Measurements from ENCODE around the gene CDS2.
A peak's percentile ranks its signal among the peaks of the same experiment; 100 is the strongest.

Gene CDS2

GRCh38 chr20:5126512-5127203, at the start of gene CDS2:
Gene CDS2 (plus strand): TSS chr20:5127008. CDS start chr20:5127093, 85 bp downstream.
- Histone ChIP-seq H3K4me3 (ENCODE audit: low read length) (peak within 1 kb of the TSS; percentile 88), H3K36me3 (ENCODE audit: control insufficient read depth, insufficient read depth, low read length) (no peaks in the 10 kb centered on the region), H3K9ac (ENCODE audit: low read length) (peak within 1 kb of the TSS; percentile 86), H3K27me3 (ENCODE audit: control insufficient read depth, insufficient read depth, low read length) (no peaks in the 10 kb centered on the region), H3K9me3 (ENCODE audit: control insufficient read depth, low read length) (no peaks in the 10 kb centered on the region), H3K4me1 (ENCODE audit: control insufficient read depth, insufficient read depth, low read length) (peaks cover 4% of the 10 kb centered on the region)

DNA sequence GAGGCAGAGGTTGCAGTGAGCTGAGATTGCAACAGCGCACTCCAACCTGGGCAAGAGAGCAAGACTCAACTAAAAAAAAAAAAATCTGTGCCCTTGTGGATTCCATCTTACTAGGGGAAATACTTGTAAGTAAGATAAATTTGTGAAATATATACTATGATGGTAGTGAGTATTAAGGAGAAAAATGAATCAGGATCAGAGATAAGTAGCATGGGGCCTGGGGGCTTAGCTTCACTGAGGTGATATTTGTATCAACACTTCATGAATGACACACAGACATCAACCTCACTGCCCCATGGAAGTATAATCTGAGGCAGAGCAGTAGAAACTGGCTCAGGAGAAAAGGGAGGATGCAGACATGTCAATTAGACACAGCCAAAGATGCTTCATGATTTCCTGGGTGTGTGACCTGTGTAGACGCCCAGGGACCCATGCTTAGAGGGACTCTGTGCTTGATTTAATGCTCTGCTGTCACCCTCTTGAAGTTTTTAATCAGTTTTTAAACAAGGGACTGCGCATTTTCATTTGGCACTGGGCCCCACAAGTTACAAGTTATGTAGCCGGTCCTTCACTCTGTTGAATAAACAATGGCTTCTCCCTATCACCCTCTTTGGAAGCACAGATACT, 48.9 kb upstream of the CDS2 start:
- peak overlapping the region; percentile 64 for H3K9ac ChIP-seq (ENCODE audit: low read length)
- H3K27me3 ChIP-seq (ENCODE audit: control insufficient read depth, insufficient read depth, low read length) = no peaks in the 10 kb centered on the region
- H3K9me3 ChIP-seq (ENCODE audit: control insufficient read depth, low read length) = no peaks in the 10 kb centered on the region
- peak overlapping the region; percentile 12 for H3K4me3 ChIP-seq (ENCODE audit: low read length)
- H3K36me3 ChIP-seq (ENCODE audit: control insufficient read depth, insufficient read depth, low read length) = no peaks in the 10 kb centered on the region
- H3K4me1 ChIP-seq (ENCODE audit: control insufficient read depth, insufficient read depth, low read length) = peaks cover 19% of the 10 kb centered on the region

- no peaks in the 10 kb centered on the region for H3K9me3 ChIP-seq (ENCODE audit: control insufficient read depth, low read length)
- peaks cover 13% of the 10 kb centered on the region for H3K4me1 ChIP-seq (ENCODE audit: control insufficient read depth, insufficient read depth, low read length)
- H3K9ac ChIP-seq (ENCODE audit: low read length) = peak overlapping the region; percentile 64
- no peaks in the 10 kb centered on the region for H3K36me3 ChIP-seq (ENCODE audit: control insufficient read depth, insufficient read depth, low read length)
- no peaks in the 10 kb centered on the region for H3K27me3 ChIP-seq (ENCODE audit: control insufficient read depth, insufficient read depth, low read length)
- peak overlapping the region; percentile 12 for H3K4me3 ChIP-seq (ENCODE audit: low read length)
Observed at GRCh38 chr20:5078399-5078958, 48.3 kb upstream of the CDS2 start.

DNA sequence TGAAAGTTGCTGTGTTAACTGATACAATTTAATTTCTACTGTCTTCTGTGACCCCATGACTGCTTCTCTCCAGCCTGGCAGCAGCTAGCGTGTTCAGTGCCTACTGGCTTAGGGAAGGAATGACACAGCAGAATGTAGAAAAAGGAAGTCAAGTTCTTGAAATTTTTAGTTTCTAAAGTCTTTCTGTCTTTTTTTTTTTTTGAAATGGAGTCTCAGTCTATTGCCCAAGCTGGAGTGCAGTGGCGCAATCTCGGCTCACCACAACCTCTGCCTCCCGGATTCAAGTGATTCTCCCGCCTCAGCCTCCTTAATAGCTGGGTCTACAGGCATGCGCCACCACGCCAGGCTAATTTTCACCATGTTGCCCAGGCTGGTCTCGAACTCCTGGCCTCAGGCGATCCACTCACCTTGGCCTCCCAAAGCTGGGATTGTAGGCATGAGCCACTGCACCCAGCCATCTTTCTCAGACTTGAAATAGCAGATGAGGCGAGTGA, 46.4 kb upstream of the CDS2 start:
- H3K4me1 ChIP-seq (ENCODE audit: control insufficient read depth, insufficient read depth, low read length) = peaks cover 7% of the 10 kb centered on the region
- H3K27me3 ChIP-seq (ENCODE audit: control insufficient read depth, insufficient read depth, low read length) = no peaks in the 10 kb centered on the region
- no peaks in the 10 kb centered on the region for H3K9me3 ChIP-seq (ENCODE audit: control insufficient read depth, low read length)
- no peak overlapping the region for H3K4me3 ChIP-seq (ENCODE audit: low read length)
- H3K36me3 ChIP-seq (ENCODE audit: control insufficient read depth, insufficient read depth, low read length) = no peaks in the 10 kb centered on the region
- H3K9ac ChIP-seq (ENCODE audit: low read length) = no peak overlapping the region

GRCh38 chr20:5085380-5085779, 41.4 kb upstream of the CDS2 start:
- H3K9ac ChIP-seq (ENCODE audit: low read length) = no peak overlapping the region

DNA sequence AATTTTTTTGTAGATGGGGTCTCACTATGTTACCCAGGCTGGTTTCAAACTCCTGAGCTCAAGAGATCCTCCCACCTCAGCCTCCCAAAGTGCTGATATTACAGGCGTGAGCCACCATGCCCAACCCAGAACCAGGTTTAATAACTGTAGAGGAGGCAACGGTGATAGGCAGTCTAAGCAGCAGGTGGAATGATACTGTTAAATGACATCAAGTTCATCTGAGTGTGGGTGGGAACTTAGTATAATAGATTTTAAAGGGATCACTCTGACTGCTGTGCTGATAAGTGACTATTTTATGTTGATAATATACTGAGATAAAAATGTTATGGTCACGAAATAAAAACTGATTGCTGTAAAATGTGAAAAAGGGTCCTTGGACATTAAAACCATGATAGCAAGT, 38.1 kb upstream of the CDS2 start:
- H3K36me3 ChIP-seq (ENCODE audit: control insufficient read depth, insufficient read depth, low read length) = no peaks in the 10 kb centered on the region
- H3K9me3 ChIP-seq (ENCODE audit: control insufficient read depth, low read length) = no peaks in the 10 kb centered on the region
- H3K9ac ChIP-seq (ENCODE audit: low read length) = no peak overlapping the region
- no peaks in the 10 kb centered on the region for H3K4me1 ChIP-seq (ENCODE audit: control insufficient read depth, insufficient read depth, low read length)
- no peak overlapping the region for H3K4me3 ChIP-seq (ENCODE audit: low read length)
- no peaks in the 10 kb centered on the region for H3K27me3 ChIP-seq (ENCODE audit: control insufficient read depth, insufficient read depth, low read length)

More at GRCh38 chr20:5085380-5085779, 41.4 kb upstream of the CDS2 start:
- Histone ChIP-seq H3K4me1 (ENCODE audit: control insufficient read depth, insufficient read depth, low read length) (no peaks in the 10 kb centered on the region), H3K9me3 (ENCODE audit: control insufficient read depth, low read length) (no peaks in the 10 kb centered on the region), H3K27me3 (ENCODE audit: control insufficient read depth, insufficient read depth, low read length) (no peaks in the 10 kb centered on the region), H3K4me3 (ENCODE audit: low read length) (no peak overlapping the region), H3K36me3 (ENCODE audit: control insufficient read depth, insufficient read depth, low read length) (no peaks in the 10 kb centered on the region)

DNA sequence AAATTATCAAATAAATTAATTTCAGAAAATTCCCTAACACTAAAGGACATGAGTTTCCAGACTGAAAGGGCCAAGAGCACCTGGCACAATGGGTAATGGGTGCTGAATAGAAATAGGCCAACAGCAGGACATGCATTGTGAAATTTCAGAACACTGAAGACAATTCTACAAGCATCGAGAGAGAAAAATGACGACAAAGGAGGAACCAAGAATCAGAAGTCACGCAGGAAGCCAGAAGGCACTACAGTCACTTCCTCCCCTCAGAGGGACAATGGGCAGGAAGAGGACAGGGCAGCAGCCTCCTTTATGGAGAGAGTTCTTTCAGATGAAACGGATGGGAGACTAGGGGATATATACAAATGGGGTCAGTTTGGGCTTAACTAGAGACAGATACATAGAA, 36.6 kb upstream of the CDS2 start:
- Histone ChIP-seq H3K4me1 (ENCODE audit: control insufficient read depth, insufficient read depth, low read length) (no peaks in the 10 kb centered on the region), H3K4me3 (ENCODE audit: low read length) (no peak overlapping the region), H3K36me3 (ENCODE audit: control insufficient read depth, insufficient read depth, low read length) (no peaks in the 10 kb centered on the region), H3K27me3 (ENCODE audit: control insufficient read depth, insufficient read depth, low read length) (no peaks in the 10 kb centered on the region), H3K9me3 (ENCODE audit: control insufficient read depth, low read length) (no peaks in the 10 kb centered on the region), H3K9ac (ENCODE audit: low read length) (no peak overlapping the region)

DNA sequence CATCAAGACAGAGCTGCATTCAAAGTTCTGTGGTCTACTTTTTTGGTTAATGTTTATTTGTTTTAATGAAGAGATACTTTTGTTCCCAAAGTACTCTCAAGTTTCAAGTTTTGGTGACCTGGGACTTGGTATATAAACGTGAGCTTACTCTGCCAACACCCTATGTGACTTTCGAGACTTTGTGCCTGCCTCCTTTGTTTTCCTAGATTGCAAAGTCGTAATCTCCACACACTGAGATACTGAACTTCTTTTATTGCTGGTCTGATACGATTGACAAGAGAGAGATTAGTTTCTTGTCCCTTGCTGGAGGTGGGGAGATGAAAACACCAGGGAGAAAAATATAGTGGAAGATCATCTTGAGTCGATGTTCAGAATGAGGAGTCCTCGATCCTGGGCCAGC, 34.9 kb upstream of the CDS2 start:
- no peaks in the 10 kb centered on the region for H3K36me3 ChIP-seq (ENCODE audit: control insufficient read depth, insufficient read depth, low read length)
- no peaks in the 10 kb centered on the region for H3K9me3 ChIP-seq (ENCODE audit: control insufficient read depth, low read length)
- no peak overlapping the region for H3K9ac ChIP-seq (ENCODE audit: low read length)

DNA sequence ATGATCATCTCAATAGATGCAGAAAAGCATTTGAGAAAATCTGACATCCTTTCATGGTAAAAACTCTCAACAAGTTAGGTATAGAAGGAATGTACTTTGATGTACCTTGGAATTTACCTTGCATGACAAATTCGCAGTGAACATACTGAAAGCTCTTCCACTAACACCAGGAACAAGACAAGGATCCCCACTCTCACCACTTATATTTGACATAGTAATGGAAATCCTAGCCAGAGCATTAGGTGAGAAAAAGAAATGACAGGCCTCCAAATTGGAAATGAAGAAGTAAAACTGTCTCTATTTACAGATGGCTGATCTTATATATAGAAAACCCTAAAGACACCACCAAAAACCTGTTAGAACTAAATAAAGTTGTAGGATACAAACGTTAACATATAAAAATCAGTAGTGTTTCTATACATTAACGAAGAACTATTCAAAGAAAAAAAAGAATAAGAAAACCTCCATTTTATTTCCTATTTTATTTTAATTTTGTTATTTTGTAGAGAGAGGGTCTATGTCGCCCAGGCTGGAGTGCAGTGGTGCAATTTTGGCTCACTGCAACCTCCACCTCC, 34.0 kb upstream of the CDS2 start:
- Histone ChIP-seq H3K27me3 (ENCODE audit: control insufficient read depth, insufficient read depth, low read length) (no peaks in the 10 kb centered on the region), H3K9ac (ENCODE audit: low read length) (no peak overlapping the region), H3K4me3 (ENCODE audit: low read length) (no peak overlapping the region), H3K4me1 (ENCODE audit: control insufficient read depth, insufficient read depth, low read length) (no peaks in the 10 kb centered on the region), H3K36me3 (ENCODE audit: control insufficient read depth, insufficient read depth, low read length) (no peaks in the 10 kb centered on the region), H3K9me3 (ENCODE audit: control insufficient read depth, low read length) (no peaks in the 10 kb centered on the region)

More for the DNA sequence above, 34.9 kb upstream of the CDS2 start:
- Histone ChIP-seq H3K27me3 (ENCODE audit: control insufficient read depth, insufficient read depth, low read length) (no peaks in the 10 kb centered on the region), H3K4me3 (ENCODE audit: low read length) (no peak overlapping the region), H3K4me1 (ENCODE audit: control insufficient read depth, insufficient read depth, low read length) (no peaks in the 10 kb centered on the region)

DNA sequence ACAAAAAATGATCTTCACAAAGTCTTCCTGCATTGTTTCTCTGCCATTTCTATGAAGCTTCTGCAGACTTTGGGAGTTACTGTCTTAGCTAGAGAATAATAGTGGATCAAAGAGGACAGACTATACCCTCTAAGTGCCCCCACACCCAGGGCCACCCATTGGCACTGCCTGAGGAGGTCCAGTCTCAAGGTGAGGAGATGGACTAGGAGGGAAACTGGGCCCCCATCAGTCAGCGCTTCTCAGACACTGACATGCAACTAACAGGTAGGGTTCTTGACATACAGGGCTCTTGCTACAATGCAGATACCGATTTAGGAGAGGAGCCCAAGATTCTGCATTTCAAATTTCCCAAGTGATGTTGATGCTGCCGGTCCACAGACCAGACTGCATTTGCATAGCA, 31.4 kb upstream of the CDS2 start:
- Histone ChIP-seq H3K4me1 (ENCODE audit: control insufficient read depth, insufficient read depth, low read length) (no peaks in the 10 kb centered on the region), H3K4me3 (ENCODE audit: low read length) (no peak overlapping the region), H3K9ac (ENCODE audit: low read length) (no peak overlapping the region), H3K27me3 (ENCODE audit: control insufficient read depth, insufficient read depth, low read length) (no peaks in the 10 kb centered on the region), H3K9me3 (ENCODE audit: control insufficient read depth, low read length) (no peaks in the 10 kb centered on the region), H3K36me3 (ENCODE audit: control insufficient read depth, insufficient read depth, low read length) (no peaks in the 10 kb centered on the region)

- Histone ChIP-seq H3K36me3 (ENCODE audit: control insufficient read depth, insufficient read depth, low read length) (no peaks in the 10 kb centered on the region), H3K9ac (ENCODE audit: low read length) (no peak overlapping the region), H3K27me3 (ENCODE audit: control insufficient read depth, insufficient read depth, low read length) (no peaks in the 10 kb centered on the region), H3K4me3 (ENCODE audit: low read length) (no peak overlapping the region), H3K4me1 (ENCODE audit: control insufficient read depth, insufficient read depth, low read length) (no peaks in the 10 kb centered on the region), H3K9me3 (ENCODE audit: control insufficient read depth, low read length) (no peaks in the 10 kb centered on the region)
Observed at GRCh38 chr20:5095931-5096330, 30.9 kb upstream of the CDS2 start.

- H3K9ac ChIP-seq (ENCODE audit: low read length) = no peak overlapping the region
- H3K4me1 ChIP-seq (ENCODE audit: control insufficient read depth, insufficient read depth, low read length) = no peaks in the 10 kb centered on the region
- no peaks in the 10 kb centered on the region for H3K27me3 ChIP-seq (ENCODE audit: control insufficient read depth, insufficient read depth, low read length)
- no peak overlapping the region for H3K4me3 ChIP-seq (ENCODE audit: low read length)
- no peaks in the 10 kb centered on the region for H3K36me3 ChIP-seq (ENCODE audit: control insufficient read depth, insufficient read depth, low read length)
- no peaks in the 10 kb centered on the region for H3K9me3 ChIP-seq (ENCODE audit: control insufficient read depth, low read length)
Observed at GRCh38 chr20:5096463-5096862, 30.3 kb upstream of the CDS2 start.

All from mucosa of stomach (tissue), 1 donor.